ENCODE results near the gene INPP1.

INPP1 gene

DNA sequence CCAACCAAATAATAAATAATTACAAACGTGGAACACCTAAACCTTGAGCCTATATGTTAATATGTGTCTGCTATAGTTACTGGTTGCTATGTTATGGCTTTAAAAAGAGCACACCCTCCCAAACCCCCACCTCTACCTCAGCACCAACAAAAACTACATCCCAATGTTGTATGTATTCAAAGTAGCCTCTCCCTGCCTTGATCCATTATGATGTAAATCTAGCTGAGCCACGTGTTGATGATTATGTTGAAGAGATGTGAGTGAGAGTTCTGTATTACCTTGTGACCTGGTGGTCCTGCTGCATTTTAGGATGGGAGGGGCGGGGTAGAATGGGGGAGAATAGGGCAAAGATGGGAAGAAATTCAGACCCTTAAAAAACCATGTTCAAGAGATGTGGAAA is 69.6 kb downstream of the INPP1 start:
- DNase-seq, result no peak

DNA sequence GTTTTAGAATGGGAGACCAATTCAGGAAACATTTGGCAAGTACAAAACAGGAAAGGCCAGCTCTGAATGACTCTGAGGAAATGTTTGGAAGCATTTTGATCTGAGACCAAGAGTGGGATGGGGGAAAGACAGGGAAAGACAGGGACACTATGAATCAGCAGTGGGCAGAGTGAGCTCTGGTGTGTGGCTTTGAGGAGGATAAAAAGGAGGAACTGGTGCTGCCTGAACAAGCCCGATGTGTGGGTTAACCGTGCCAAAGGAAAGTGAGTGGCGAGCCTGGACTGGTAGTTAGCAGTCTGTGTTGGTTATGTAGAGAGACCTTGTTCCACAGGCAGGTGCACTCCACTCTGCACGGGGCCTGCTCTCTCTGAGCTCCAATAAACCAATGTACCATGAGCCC is 70.0 kb downstream of the INPP1 start:
- DNase-seq, result no peak

DNA sequence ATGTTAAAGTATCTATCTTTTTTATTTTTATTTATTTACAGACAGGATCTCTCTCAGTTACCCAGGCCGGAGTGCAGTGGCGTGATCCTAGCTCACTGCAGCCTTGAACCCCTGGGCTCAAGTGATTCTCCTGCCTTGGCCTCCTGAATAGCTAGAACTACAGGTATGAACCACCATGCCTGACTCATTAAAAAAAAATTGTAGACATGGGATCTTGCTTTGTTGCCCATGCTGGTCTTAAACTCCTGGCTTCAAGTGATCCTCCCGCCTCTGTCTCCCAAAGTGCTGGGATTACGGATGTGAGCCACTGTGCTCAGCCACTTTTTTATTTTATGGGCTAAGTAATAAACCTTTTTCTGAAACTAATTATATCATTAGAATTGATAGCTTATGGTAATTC is 71.9 kb downstream of the INPP1 start:
- no peak for DNase-seq

DNA sequence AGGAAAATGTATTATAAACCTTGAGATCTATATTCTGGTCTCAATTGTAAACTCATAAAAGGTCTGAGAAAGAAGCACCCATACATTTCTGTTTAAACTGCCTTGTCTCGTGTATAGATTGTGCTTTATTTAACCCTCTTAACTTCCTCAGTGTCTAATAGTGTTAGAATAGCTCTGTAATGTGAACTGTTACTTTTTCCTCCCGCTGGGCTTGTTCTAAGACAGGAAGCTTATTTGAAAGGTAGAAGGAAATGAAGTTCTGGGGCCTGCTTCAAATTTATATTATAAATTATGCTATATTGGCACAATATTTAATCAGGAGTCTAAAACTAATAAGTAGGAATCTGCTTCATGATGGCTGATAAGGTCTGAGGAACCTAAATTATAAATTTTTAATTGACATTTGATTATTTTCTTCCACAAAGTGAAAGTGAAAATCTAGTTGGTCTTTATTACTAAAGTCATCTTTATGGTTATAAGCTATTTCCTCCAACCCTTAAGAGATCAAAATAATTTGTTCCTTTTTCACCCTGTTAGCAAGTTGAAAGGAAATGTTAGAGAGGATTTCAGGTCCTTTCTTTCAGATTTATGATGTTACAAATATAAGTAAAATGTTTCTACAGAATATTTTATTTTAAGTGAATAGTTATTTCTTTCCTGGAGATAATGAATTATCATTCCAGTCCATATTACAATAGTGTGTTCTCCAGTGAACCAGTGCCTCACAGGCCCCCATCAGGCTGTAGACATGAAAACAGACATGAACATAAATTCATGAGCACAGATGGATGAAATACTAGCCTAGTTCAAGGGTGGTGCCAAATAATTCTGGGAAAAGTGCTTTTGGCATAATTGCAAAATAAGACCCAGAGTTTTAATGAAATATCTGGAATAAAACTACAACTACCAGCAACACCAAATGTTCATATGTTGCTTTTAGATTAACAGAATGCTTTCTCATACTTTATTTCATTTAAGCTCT is 72.7 kb downstream of the INPP1 start:
- DNase-seq, result no peak

DNA sequence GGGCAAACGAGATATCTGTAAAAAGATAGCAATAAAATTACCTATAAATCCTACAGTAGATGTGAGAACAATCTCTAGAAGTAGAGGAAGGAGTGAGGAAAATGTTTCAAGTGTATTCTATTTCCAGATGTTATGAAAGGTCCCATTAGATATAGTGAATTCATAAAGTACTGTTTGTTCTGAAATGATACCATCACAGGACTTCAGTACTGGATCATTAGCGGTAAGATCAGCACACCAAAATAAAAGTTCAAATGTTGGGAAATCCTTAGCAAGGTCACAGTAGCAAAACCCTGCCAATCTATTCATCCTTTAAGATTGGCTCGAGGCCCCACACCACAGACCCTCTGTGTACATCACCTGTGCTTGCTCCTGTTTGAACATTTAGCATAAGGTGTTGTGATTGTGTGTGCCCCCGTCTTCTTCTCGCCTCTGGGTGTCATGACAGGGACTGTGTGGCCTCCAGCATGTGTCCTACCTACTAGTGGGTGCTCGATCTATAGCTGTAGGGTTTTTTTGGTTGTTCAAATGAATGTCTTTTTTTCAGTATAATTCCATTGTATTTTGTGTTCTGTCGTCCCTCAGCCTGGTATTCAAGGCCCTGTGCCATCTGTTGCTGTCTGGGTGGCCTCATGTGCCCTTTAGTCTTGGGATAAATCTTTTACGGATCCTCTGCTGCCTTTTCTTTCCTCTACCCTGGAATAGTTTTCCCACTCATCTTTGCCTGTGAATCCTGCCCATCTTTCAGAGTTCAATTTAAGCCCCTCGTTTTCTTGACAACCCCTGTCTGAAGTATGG is 73.9 kb downstream of the INPP1 start:
- no peak for DNase-seq

DNA sequence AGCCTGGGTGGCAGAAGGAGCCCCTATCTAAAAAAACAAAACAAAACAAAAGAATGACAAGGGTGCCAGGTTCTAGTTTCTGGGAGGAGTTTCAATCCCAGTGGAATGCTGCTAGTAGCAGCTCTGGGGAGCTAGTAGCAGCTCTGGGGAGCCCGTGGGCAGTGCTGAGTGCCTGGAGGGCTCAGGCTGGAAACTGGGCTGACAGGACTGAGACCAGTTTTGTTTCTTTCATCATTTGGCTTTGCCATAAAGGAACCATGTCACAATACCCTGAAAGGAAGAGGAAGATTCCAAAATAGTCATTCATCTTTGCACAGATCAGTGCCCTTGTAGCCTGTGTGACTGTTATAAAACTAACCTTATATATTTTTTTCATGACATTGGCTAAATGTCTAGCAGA is 75.3 kb downstream of the INPP1 start:
- no peak for DNase-seq

DNA sequence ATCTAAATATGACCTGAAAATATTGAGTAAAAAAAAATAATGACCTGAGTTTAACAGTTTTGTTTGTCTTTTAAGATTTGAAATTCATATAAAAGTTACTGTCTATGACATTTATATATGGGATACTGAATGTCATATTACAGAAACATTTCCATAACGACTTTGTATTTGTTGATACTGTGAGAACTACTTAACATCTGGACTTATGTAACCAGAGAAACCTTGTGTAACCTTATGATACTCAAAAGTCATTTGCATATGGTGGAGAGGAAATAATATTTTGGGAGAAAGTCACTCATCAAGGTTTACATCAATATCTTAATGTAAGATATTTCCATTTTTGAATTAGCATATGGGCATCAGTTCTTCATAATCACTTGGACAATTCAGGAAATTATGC is 77.4 kb downstream of the INPP1 start:
- DNase-seq, result no peak

All from activated CD4-positive, alpha-beta T cell treated with anti-CD3 and anti-CD28 coated beads, Interleukin-2, amount 50 U/mL, for 16 hours (primary cell).